Stimulated activated naive CD4-positive, alpha-beta T cell treated with Interleukin-2 at 50 U/mL for 16 hours (primary cell): ENCODE results near the gene CNNM1.

Experiments used
- DNase-seq: peaks from one replicate; lab custom pipeline; 2025; lab: John Stamatoyannopoulos, UW

CNNM1 gene

GRCh38 chr10:99372546-99373271 lies 43.6 kb downstream of the CNNM1 start:
- DNase-seq, result no peak

- no peak for DNase-seq
Observed at GRCh38 chr10:99374526-99374925, 45.4 kb downstream of the CNNM1 start.

DNA sequence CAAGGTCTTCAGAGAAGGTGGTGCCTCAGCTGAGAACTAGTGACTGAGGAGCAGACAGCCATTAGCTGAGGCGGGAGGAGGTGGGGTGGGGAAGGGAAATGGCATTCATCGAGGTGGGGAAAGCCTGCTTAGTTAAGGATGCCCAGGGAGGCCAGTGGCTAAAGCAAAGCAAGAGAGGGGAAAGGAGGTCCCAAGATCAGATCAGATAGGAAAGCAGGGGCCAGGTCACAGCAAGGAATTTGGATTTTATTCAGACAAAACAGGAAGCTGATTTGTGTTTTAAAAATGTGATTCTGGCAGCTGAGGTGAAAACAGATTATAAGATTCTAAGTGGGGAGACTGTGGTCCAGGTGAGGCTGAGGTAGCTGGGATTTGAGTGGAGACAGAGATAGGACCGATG lies 45.8 kb downstream of the CNNM1 start:
- DNase-seq, result no peak

- DNase-seq, result no peak
Observed at GRCh38 chr10:99375426-99375825, 46.3 kb downstream of the CNNM1 start.

DNA sequence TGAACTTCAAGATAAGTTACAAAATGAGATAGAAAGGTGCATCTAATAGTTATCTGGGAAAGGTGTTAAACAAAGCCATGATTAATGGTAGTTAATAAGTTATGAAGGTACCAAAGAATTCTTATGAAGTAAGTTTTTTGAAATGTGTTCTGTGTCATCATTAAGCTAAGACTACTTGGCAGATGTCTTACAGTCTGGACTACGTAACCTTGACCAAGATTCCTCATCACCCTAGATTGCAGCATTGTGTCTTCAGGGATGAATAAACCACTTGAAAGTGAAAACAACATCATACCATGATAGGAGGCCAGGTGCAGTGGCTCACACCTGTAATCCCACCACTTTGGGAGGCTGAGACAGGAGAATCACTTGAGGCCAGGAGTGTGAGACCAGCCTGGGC lies 53.0 kb downstream of the CNNM1 start:
- DNase-seq, result no peak

DNA sequence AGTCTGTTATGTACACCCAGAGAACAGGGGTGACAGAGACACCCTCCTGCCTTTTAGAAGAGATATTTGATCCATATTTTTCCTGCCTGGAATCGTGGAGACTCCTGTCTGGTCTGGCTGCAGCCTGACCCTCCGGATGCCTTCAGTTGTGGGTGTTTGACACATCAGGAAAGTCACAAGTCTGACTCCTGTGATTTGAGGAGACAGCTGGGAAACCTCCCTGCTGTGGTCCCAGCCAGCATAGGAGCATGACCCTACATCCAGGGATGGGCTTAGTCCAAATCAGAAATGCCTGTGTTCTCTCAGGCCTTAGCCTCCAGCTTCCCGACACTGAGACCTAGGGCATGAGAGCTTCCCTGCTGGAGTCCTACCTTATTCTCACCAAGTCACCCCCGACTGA lies 57.9 kb downstream of the CNNM1 start:
- DNase-seq, result no peak

GRCh38 chr10:99387541-99387940 lies 58.4 kb downstream of the CNNM1 start:
- DNase-seq, result no peak

GRCh38 chr10:99389729-99390480 lies 60.7 kb downstream of the CNNM1 start:
- no peak for DNase-seq

DNA sequence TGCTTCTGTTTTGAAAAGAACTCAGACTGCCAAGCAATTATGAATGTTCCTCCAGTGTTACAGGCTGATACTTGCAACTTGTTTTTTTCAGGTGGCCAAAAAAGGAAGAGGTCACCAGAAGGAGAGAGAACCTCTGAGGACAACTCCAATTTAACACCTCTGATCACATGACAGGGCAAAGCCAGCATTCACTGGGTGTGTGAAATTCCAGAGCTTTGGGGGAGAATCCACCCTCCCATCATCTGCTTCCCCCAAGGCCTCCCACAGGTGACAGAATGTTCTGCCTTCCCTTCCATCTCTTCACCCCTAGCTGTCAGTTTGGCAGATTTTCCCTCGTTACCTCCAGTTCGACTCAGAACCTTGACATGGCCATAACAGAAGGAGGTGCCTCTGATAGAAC lies 62.2 kb downstream of the CNNM1 start:
- no peak for DNase-seq

DNA sequence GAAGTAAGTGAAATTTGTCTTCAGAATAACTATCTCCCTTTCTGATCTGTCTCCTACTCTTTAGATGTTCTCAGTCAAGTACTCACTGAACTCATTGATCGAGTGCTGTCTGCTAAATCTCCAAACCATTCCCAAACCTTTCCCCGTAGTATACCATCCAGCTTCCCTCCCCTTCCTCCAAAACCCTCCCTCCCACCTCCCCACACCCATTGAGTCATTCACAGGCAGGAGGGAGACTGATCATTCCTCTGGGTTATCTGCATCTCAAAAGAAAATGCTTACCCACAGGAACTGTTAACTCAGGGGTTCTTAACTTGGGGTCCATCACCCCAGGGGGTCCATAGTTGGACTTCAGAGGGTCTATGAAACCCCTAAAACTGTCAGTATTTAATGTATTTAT lies 63.9 kb downstream of the CNNM1 start:
- DNase-seq, result no peak

DNA sequence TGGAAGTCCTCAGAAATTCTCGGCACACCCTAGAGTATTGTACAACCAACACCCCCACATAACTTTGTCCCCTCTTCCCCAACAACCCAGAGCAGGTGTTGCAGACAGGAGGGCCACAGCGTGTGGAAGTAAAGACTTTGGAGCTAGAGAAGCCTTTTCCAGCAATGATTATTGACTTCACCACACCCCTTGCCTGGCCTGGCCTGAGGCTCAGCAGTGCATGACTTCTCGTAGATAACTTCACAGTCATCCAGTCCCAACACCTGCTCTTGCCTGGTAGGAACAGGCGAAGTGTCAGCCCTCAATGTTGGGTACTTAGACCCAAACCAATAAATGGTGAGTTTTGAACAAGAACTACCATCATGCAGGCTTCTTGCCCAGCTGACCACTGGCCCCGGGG lies 64.5 kb downstream of the CNNM1 start:
- no peak for DNase-seq

DNA sequence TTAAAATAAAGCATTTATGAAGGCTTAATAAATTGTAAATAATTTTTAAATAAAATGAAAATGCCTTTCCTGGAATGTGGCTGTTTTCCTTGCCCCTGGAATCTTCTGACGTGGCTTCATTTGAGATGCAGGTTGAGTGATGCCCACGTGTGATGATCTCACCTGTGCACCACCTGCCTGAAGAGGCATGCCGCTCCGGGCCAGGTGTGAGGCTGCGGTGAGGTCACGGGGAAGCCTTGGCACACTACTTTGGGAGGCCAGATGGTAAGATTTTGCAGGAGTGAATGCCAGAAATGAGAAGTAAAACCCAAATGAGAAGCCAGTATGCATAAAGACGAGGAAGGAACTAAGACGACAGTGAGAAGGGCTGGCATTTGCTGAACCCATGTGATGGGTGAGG lies 65.1 kb downstream of the CNNM1 start:
- no peak for DNase-seq

- no peak for DNase-seq
Observed at GRCh38 chr10:99394761-99395386, 65.7 kb downstream of the CNNM1 start.

DNA sequence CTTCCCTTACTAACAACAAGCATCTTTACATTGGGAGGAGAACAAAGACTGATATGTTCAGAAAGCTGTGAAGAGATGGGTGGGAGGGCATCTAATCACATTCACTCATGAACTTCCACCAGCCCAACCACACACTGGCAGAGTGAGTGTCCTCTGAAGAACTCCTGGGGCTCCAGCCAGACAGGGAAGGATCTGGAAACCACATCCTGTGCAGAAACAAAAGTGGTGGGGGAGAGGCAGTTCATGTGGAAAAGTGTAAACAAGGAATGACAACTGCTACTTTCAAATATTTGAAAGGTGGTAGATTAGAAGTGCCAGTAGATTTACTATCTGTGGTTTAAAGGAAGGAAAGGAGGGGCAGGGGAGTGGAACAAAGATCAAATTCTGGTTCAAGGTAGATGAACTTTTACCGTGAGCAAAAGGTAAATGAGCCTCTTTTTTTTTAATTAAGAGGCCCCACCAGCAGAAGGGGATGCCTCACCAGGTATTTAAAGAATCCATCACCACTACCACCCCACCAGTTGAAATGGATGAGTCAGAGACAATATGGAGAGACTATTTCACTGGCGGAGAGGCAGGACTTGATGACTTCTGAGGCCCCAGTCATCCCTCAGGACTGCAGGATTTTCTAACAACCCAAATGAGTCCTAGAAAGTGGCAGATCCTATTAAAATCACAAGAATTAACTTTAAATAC lies 66.7 kb downstream of the CNNM1 start:
- no peak for DNase-seq

GRCh38 chr10:99396471-99396870 lies 67.3 kb downstream of the CNNM1 start:
- no peak for DNase-seq

DNA sequence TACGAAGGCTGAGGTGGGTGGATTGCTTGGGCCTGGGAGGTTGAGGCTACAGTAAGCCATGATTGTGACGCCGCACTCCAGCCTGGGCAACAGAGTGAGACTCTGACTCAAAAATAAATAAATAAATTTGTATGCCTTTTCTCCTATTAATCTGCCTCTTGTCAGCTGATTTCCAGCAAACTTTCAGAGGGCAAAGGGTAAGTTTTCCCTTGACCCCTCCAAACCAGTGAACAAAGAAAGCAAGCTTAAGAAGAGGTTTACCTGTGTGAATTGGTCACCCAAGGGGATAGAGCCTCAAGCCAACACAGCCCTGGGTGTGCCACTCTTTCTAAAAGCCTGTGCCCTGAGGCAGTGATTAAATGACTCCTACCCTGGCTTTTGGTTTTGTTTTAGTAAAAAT lies 70.5 kb downstream of the CNNM1 start:
- DNase-seq, result no peak

GRCh38 chr10:99403674-99404073 lies 74.5 kb downstream of the CNNM1 start:
- no peak for DNase-seq

DNA sequence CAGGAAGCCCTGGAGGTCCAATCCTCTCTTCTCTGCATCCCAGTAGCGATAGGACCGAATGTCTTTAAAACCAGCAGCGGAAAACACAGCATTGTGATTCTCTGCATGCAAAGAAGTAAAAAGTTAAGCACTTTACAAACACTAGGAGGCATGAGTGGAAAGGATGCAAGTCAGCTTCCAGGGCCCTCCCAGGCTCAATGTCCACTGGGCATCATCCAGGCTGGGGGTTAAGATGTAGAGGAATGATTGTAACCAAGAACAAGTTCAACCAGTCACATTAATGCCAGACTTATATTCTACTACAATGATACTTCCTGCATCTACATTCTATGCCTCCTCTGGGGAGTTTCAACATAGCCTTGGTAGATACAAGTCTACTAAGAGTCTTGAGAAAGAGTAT lies 77.0 kb downstream of the CNNM1 start:
- no peak for DNase-seq

GRCh38 chr10:99410146-99410545 lies 81.0 kb downstream of the CNNM1 start:
- no peak for DNase-seq

DNA sequence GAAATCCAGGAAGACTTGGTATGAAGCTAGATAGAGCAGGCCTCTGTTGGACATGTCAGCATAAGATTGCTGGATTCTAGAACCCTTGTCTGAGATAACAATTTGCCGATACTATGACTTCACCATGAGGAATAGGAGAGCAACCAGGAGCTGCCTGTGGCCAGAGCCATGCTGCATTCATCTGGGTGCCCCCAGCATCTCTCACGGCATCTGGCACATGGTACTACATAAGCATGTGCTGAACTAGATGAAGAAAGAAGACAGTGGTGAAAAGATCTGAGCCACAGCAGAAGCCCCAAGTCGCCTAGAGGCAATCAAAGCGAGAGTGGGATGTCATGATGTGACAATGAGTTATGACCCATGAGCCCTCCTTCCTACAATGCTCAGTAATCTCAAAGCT lies 81.7 kb downstream of the CNNM1 start:
- DNase-seq, result no peak

DNA sequence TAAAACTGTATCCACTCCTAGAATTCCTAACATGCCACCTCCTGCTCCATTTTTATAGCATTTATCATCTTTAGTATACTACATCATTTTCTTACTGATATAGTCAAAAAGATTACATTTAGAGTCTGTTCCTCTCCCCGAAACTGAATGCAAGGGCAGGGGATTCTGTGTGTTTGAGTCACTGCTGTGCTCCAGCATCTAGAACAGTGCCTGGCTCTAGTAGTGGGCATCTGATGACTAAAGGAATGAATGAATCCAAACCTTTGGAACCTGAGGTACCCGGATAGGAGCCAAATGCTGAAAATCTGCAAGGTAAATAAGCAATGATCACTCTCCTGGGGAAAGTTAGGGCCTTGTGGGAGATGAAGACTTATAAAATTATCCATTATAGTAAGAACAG lies 82.4 kb downstream of the CNNM1 start:
- DNase-seq, result no peak

DNA sequence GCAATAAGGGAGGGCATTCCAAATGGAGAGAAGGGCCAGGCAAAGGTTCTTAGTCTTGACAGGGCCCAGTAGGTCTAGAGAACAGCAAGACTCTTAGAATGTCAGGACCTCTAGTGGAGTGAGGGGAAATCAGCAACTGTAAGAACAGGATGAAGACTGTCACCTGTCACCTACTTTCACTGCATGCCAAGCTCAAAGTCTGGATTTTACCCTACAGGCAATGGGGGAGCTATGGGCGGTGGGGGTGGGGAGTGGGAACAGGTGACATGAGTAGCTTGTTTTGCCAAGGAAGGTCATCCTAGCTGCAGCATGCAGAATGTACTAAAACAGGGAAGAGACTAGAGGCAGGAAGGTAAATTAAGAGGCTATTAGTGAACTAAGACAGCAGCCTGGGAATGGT lies 82.9 kb downstream of the CNNM1 start:
- no peak for DNase-seq
